ENCODE results near the gene IL19.

The IL19 gene

DNA sequence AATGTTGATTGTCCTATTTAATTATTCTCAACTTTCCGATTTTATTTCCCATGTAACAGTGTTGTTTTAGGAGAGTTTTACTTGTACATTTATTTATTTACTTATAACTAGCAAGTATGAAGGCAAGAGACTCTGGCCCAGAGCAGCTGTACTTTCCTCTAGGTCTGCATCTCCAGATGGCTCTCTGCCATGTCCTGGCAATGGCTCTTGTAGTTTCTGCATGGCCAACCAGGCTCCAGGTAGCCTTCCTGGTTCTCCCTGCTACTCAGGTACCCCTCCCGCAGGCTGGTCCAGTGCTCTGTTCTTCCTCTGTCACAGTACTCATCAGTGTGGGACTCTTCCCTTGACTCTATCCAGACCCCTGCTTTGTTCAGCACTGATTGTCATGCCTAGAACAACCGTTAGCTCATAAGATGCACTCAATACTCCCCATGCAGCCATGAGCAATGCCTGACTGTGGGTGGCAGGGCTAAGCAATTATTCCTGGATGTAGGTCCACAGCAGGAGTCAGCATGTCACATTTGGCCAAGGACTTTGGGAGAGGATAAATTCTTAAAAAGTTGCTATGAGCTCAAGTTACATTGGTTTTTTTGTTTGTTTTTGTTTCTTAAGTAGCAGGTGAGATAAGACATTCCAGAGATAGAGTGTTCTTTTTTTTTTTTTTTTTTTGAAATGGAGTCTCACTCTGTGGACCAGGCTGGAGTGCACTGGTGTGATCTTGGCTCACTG, 84.0 kb downstream of the IL19 start:
- H3K4me3 ChIP-seq (ENCODE audit: low read depth, low read length) = no peak overlapping the region
- DNase-seq (ENCODE audit: low read depth) = no peak
- TF ChIP-seq, protein P1, sequence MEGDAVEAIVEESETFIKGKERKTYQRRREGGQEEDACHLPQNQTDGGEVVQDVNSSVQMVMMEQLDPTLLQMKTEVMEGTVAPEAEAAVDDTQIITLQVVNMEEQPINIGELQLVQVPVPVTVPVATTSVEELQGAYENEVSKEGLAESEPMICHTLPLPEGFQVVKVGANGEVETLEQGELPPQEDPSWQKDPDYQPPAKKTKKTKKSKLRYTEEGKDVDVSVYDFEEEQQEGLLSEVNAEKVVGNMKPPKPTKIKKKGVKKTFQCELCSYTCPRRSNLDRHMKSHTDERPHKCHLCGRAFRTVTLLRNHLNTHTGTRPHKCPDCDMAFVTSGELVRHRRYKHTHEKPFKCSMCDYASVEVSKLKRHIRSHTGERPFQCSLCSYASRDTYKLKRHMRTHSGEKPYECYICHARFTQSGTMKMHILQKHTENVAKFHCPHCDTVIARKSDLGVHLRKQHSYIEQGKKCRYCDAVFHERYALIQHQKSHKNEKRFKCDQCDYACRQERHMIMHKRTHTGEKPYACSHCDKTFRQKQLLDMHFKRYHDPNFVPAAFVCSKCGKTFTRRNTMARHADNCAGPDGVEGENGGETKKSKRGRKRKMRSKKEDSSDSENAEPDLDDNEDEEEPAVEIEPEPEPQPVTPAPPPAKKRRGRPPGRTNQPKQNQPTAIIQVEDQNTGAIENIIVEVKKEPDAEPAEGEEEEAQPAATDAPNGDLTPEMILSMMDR (IDR thresholded peaks at IDR 0.05; ENCODE audit: insufficient read depth, low read depth, low read length, missing control alignments) = no peak

DNA sequence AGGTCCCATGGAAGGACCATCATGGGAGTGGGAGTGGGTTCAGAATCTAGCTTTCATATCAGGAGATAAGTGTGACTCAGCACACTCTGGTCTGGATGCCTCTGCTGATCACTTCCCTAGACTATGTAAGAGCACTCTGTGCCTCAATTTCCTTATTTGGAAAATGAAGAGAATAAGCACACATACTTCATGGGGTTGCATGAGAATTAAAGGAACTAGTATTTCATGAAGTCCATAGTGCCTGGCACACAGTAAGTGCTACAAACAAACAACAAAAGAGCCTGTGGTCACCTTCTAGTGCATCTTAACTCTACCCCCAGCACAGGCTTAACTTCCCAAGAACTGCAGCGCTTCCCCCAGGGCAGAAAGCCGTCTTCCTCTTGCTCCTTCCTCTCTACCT, 85.3 kb downstream of the IL19 start:
- no peak for DNase-seq (ENCODE audit: low read depth)
- H3K4me3 ChIP-seq (ENCODE audit: low read depth, low read length) = no peak overlapping the region
- TF ChIP-seq, protein P1 (IDR thresholded peaks at IDR 0.05; ENCODE audit: insufficient read depth, low read depth, low read length, missing control alignments) = no peak

DNA sequence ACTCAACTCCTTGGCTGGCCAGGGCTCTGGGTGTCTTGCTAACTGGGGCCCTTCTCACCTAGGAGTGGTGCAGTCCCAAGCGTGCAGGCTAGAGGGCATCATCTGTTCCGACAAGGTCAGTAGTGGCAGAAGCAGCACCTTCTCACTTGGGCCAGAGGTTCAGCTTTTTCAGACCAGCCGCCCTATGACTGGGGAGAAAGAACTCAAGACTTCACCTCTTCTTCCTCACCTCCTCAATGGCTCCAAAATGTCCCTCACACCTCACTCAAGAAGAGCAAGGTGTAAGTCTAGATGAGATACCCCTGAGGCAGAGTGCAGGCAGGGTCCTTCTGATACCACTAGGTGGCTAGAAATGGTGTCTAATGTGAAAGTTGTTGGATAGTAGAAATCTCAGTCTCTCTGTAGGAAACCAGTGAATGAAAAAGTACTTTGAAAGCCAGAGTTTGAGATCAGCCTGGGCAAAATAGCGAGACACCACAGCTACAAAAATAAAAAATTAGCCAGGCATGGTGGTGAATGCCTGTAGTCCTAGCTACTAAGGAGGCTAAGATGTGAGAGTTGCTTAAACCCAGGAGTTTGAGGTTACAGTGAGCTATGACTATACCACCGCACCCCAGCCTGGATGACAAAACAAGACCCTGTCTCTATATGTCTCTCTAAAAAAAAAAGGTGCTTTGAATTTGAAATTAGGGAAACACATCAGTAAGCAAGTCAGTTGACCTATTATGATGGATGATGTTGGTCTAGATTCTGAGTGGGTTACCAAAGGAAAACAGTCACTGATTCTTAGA, 86.3 kb downstream of the IL19 start:
- TF ChIP-seq, protein P1 (IDR thresholded peaks at IDR 0.05; ENCODE audit: insufficient read depth, low read depth, low read length, missing control alignments) = peak; percentile 39

DNA sequence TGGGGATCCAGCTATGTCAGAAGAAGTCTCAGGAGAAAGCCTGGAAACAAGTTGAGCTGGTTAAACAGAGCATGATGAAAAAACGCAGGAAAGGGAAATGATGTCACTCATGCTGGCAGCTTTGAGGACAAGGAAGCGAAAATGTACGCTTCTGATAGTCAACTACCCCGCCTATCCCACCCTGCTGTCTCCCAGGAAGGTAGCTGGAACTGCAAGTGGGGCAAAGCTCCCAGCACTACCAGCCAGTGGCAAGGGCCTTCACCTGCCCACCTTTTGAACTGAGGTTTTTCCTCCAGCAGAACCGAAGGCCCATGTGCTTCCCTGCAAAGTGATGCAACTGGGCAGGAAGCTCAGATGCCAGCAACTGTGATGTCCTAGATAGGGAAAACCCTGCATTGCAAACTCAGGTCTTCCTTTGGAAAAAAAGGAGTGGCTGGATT, 88.5 kb downstream of the IL19 start:
- H3K4me3 ChIP-seq (ENCODE audit: low read depth, low read length) = no peak overlapping the region
- DNase-seq (ENCODE audit: low read depth) = no peak
- TF ChIP-seq, protein P1 (IDR thresholded peaks at IDR 0.05; ENCODE audit: insufficient read depth, low read depth, low read length, missing control alignments) = no peak

More for the DNA sequence above, 86.3 kb downstream of the IL19 start:
- peak; percentile 39 for DNase-seq (ENCODE audit: low read depth)
- no peak overlapping the region for H3K4me3 ChIP-seq (ENCODE audit: low read depth, low read length)

DNA sequence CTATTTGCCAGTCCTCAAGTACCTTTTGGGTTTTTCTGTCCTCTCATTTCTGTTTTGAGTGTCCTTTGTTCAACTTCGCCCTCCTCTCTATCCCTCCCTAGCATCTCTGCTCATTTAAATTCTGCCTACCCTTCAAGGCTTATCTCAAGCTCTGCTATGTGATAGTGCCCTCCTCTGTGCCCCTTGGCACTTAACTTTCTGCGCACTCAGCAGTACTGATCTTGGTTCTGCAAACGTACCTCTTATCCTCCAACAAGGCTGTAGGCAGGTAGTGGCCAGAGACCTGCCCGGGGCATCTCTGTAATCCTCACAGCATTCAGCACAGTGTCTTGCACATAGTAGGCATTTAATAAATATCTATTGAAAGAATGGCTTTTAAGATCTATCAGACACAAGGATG, 89.6 kb downstream of the IL19 start:
- DNase-seq (ENCODE audit: low read depth) = no peak
- TF ChIP-seq, protein P1 (IDR thresholded peaks at IDR 0.05; ENCODE audit: insufficient read depth, low read depth, low read length, missing control alignments) = no peak

DNA sequence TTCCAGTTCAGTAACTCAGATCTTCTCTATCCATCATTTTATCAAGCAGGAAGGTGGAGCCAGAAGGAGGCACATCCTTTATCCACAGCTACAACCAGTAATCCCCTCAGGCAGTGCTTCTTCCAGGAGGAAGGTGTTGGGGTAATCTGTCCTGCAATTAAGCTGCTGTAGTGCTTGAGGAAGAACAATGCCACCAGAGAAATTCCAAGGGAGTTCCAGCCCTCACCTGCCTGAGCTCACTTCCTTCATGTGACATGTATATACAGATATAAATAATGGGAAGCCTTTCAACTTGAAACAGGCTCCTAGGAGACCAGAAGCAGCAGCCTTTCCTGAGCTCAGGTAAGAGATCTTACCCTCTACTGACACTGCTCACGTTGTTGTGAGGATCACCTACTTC, 92.7 kb downstream of the IL19 start:
- no peak for DNase-seq (ENCODE audit: low read depth)
- TF ChIP-seq, protein P1 (IDR thresholded peaks at IDR 0.05; ENCODE audit: insufficient read depth, low read depth, low read length, missing control alignments) = no peak
- no peak overlapping the region for H3K4me3 ChIP-seq (ENCODE audit: low read depth, low read length)

More for the DNA sequence above, 89.6 kb downstream of the IL19 start:
- H3K4me3 ChIP-seq (ENCODE audit: low read depth, low read length) = no peak overlapping the region

Data from GM12865 (cell line).